GM18498 (cell line): ENCODE measurements around the gene ZNHIT2.

ENCODE experiments used
- ATAC-seq: cut with Tn5 transposase; IDR thresholded peaks from one replicate; pipeline ENCODE4 v1.9.1; 2021; ENCODE audit warnings: mild to moderate bottlenecking, moderate library complexity; ENCODE audit not compliant: unreplicated experiment

ZNHIT2 gene

DNA sequence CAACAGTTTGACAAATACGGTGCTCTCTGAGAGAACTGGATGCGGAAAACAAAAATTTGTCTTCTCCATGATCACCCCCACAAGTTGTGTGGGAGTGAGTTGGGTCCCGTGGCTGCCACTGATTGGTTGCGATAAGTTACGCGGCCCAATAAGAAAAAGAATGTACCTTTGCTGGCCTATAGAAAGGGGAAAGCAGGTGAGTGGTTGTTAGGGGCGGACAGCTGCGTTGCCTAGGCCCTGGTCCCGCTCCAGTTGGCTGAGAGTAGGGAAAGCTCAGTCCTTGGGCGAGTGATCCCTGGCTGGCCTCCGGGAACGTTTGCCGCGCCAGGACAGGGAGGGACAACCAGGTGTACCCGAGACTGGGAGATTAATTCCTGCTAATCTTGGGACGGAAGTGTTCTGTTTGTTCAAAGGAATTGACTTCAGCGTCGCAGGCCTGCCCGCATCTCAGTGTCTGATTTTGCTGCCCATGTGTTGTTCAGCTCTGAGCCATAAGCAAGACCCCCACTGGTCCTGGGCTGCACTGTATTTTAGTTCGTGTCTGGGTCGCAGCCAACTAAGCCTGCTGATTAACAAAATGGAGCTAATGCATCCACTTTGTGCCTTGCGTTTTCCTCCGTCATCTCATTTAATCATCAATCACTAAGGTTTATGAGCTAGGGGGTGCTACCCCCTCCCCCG is 17.6 kb upstream of the ZNHIT2 start:
- ATAC-seq, result peak; percentile 71

- ATAC-seq, result peak; percentile 65
These were observed 16.9 kb upstream of the ZNHIT2 start, which contains the start of gene SYVN1 for GRCh38 chr11:65134240-65134951. SYVN1 (minus strand) TSS chr11:65134519; CDS start chr11:65133601, 918 bp downstream.

DNA sequence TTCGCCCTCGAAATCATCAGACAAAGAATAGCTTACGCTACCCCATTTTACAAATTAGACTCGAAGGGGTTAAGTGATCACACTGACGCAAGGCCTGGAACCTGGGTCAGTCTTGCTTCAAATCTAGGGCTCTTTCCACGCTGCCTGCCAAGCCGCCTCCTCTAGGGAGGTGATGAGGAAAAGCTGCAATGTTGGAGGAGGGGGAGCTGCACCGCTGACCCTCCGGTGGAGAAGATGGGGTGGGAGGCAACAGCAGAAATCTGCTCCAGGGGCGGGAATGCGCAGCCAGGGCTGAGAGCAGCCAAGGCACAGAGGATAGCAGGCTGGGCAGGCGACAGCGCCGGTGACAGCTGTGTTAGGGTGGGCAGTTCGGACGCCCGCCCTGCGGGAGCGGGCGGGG is 16.2 kb upstream of the ZNHIT2 start:
- no peak for ATAC-seq

DNA sequence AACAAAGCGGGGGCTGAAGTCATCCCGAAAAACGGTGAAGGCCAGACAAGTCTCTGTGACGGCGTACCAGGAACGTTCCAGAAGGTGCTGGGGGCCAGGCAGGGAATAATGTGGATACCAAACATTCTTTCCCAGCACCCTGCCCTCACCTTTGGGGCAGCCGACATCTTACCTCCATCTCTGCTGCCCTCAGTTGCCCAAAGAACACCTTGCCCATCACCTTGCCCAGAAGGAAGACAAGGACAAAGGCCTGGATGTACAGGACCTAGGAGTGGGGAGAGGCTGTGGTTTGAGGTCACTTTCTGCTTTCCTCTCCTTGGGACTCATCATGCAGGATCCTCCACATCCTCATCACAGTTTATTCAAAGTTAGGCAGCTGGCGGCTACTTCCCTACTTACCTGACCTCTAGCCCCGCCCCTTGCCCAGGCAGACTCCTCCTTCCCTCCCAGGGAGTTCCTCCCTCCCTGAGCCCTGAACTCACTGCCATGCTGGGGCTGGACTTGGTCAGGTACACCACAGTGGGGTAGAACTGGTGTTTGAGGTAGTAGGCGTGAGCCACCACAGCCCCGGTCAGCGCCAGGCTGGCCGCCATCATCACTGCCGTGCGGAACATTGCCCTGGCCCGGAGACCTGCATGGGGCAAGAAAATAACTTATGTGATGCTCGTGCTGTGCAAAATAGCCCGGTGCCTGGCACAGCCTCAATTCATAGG is 15.6 kb upstream of the ZNHIT2 start:
- ATAC-seq, result no peak

DNA sequence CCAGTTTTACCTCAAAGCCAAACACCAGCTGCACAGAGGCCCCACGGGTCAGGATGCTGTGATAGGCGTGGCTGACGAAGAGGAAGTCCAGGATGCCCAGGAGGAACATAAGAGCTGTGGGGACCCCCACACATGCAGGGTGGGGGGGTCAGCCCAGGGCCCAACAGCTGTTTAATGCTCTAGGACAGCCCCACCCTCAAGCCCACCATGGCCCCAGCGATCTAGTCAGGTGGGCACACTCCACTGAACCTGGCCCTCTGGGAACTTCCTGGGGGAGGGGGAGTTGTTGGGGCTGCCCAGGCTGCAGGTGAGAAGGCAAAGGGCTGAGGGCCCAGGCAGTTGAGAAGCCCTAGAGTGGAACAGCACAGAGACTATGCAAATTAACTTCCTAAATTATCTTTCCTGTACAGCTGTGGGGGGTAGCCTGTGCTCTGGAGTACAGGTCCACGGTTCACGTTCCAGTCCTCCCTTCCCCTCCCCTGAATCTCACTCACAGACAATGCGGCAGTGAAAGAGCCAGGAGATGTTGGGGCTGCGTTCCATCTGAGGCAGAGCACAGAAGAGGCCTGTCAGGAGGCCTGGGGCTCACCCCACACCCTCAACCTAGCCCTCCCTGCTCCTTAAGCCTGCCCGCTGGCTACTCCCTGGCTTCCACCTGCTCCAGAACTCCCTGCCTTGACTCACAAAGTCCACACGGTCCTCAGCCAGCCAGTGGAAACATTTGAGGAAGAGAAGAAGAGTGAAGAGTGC is 14.9 kb upstream of the ZNHIT2 start:
- peak; percentile 36 for ATAC-seq

GRCh38 chr11:65131895-65132237 is 14.4 kb upstream of the ZNHIT2 start:
- ATAC-seq, result no peak

DNA sequence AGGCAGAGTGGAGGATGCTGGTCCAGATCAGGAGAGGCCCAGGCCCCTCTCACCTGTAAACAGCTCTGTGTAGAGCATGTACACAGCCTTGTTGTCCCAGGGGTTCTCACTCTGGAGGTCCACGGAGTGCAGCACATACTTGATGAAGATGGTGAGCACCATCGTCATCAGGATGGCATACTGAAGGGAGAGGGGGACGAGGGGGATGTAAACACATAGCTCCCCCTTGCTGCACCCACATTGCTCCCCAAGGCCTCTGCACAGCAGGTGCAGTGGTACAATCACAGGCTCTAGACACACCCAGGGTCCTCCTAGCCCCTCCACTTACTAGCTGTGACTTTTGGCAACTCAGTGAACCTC is 13.9 kb upstream of the ZNHIT2 start:
- no peak for ATAC-seq

- no peak for ATAC-seq
These were observed 13.3 kb upstream of the ZNHIT2 start for GRCh38 chr11:65130631-65131416.

GRCh38 chr11:65129649-65130441 is 12.3 kb upstream of the ZNHIT2 start:
- ATAC-seq, result no peak

DNA sequence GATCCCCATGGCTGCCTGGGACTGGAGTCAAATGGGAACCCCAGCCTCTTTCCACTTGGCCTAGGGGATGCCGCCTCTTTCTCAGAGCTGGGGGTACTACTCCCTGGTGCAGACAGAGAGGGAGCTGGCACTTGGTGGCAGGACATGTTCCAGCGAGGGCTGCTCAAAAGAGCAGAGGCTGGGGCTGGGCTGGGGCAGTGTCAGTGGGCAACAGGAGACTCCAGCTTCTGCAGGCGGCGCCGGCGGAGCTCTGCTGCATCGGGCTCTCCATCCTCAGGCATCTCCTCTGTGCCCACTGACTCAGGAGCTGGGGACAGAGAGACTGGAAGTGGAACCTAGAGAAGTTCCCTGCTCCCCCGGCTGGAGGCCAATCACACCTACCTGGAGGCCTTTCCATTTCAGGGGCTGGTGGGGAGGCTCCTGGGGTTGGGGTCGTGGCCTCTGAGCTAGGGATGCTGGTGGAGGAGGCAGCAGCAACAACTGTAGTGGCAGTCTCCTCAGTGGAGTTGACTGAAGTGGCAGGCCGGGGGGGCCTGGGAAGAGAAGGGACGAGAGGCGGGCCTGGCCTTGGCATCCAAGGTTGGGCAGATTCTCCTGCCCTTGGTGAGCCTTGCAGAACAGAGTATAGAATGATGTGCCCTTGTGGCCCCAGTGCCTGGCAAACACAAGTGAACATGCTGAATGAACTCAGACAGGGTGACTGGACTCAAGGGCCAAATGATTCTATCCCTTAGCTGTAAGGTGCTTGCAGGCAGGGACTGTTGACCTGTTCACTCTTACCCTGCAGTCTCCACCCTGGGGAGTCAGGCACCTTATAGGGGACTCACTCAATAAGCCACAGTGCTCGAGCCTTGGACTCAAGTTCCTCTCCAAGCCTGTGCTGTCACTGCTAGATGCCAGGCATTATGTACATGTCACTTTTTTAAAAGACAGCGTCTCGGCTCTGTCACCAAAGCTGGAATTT is 11.0 kb upstream of the ZNHIT2 start:
- no peak for ATAC-seq

DNA sequence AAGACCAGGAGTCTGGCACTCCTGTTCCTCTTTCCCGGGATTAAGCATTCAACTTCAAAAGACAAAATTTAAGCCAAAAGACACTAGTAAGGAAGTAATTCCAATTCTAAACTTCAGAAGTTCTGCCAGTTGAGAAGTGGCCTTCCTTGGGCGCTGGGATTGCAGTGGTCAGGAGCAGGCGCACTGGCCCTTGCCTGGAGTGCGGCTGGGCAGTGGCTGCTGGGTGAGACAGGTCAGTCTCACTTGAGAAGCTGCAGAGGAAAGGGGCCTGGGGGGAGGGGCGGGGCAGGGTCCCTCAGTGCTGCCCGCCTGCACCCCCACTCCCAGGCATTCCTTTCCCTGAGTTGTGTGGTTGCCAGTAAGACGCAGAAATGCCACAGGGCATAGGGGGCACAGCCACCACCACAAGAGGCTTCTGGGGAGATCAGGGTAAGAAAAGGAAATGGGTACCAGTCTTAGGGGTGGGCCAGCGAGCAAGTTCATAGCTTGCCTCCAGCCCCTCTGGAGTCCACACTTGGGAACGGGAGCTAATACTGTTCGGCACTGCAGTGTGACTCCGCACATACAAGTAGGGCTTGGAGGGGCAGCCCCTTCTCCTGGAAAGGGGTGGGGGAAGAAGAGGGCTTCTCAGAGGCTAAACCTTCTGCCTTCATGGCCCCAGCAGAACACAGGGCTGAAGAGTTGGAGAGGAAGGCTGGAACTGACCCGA is 10.1 kb upstream of the ZNHIT2 start:
- no peak for ATAC-seq

- no peak for ATAC-seq
These were observed 9.2 kb upstream of the ZNHIT2 start for GRCh38 chr11:65126624-65127274.

- ATAC-seq, result no peak
These were observed 7.9 kb upstream of the ZNHIT2 start for GRCh38 chr11:65125197-65126056.

GRCh38 chr11:65124480-65125196 is 7.1 kb upstream of the ZNHIT2 start:
- no peak for ATAC-seq

DNA sequence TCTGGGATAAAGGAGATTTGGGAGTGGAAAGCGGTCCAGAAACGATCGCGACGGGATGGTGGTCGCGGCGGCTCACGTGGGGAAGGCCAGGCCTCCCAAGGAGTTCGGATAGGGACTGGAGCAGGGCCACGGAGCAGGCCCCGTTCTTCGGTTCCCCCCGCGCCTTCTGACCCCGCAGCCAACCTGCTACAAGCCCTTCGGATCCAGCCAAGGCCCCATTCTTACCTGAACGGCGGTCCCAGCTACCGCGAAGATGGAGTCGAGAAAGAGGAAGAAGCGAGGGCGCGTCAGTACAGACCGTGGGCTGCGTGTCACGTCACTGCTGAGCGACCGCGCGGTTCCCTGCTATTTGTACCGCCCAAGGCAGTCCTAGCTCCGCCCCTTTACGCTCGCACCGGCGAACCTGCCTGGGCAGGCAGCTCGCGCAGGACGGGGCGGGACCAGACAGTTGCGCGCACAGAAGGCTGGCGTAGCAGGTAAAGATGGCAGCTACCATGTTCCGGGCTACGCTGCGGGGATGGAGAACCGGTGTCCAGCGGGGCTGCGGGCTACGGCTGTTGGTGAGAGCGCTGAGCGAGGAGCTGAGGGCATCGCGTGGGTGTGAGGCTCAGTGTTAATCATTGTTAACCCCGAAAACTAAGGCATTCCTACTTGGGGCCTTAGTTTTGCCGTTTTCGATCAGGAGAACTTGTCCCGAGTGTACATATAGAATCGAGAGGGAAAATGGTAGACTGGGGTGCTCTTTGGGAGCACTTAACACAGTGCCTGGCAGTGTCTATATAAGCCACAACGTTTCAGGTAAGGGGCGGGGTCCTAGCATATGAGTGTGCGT is 4.6 kb upstream of the ZNHIT2 start, which contains the start of the genes FAU and MRPL49:
TSS of gene FAU (minus strand) at position 270 of the 832 bp plus-strand sequence. CDS start 321 bp downstream, outside the sequence.
TSS of gene MRPL49 (plus strand) at position 457 of the 832 bp plus-strand sequence. CDS start at position 483, 26 bp downstream.
- peak; percentile 70 for ATAC-seq
